ENCODE results near the gene TMIE.

DNA sequence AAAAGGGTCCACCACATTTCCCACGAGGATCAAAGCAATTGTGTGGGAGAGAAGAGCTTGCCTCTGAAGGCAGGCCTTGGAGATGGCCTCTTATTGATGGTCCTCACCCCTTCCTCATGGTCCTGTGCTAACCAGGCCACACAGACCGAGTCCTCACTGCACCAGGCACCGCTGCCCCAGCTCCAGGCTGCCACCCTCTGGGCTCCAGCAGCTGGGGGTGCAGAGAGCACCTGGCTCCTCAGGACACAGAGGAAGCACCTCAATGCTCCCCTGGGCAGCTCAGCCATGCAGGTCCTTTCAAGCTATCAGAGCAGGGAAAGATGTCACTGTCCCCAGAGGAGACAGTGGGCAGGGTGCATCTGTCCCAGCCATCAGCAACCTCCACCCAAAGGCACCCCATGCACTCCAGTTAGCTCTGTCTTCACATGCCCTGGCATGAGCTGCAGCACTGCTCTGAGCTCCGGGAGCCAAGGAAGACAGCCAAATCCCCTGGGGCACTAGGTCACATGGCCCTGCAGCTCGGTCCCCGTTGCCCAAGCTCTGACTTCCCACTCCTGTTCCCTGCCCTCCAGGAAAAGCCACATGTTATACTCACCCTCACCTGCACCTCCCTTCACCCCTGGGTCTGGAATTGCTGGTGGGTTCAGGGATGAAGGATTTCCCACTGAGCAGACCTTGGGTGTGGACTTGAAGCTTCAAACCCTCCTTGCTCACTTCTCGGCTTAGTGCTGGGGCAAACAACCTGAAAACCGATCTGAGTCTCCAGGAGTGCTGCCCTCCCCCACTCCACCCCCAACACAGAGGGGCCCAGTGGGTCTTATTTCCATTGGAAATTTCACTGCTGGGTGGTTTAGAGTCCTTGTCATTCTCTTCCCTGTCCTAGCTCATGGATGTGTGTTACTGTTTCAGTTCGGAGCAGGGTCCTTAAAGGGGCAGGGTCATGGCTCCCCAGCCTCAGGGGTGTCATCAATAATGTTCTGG is 40.4 kb upstream of the TMIE start:
- TF ChIP-seq, protein P1, sequence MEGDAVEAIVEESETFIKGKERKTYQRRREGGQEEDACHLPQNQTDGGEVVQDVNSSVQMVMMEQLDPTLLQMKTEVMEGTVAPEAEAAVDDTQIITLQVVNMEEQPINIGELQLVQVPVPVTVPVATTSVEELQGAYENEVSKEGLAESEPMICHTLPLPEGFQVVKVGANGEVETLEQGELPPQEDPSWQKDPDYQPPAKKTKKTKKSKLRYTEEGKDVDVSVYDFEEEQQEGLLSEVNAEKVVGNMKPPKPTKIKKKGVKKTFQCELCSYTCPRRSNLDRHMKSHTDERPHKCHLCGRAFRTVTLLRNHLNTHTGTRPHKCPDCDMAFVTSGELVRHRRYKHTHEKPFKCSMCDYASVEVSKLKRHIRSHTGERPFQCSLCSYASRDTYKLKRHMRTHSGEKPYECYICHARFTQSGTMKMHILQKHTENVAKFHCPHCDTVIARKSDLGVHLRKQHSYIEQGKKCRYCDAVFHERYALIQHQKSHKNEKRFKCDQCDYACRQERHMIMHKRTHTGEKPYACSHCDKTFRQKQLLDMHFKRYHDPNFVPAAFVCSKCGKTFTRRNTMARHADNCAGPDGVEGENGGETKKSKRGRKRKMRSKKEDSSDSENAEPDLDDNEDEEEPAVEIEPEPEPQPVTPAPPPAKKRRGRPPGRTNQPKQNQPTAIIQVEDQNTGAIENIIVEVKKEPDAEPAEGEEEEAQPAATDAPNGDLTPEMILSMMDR (conservative IDR thresholded peaks at IDR 0.05), result no peak
- TF ChIP-seq ZFX (IDR thresholded peaks at IDR 0.05), result no peak

All from C4-2B (cell line).